ENCODE measurements around the gene SLX1A.
"Not testable (repeated sequence)": the region's sequence is repeated elsewhere in the genome, so short reads cannot be mapped to it uniquely, and the experiment has no call there.

The SLX1A gene

GRCh38 chr16:30184096-30184890 lies 9.4 kb upstream of the SLX1A start:
- DNase-seq (ENCODE audit: low spot score) = peak; percentile 8

- DNase-seq (ENCODE audit: low spot score) = no peak
Observed at GRCh38 chr16:30184891-30185682, 8.6 kb upstream of the SLX1A start.

- no peak for DNase-seq (ENCODE audit: low spot score)
Observed at GRCh38 chr16:30185683-30186421, 7.8 kb upstream of the SLX1A start.

GRCh38 chr16:30186444-30186781 lies 7.3 kb upstream of the SLX1A start:
- DNase-seq (ENCODE audit: low spot score) = no peak

- DNase-seq (ENCODE audit: low spot score) = peak; percentile 77
Observed at GRCh38 chr16:30186782-30187555, 6.7 kb upstream of the SLX1A start.

GRCh38 chr16:30187556-30187865 lies 6.2 kb upstream of the SLX1A start:
- DNase-seq (ENCODE audit: low spot score) = no peak

- no peak for DNase-seq (ENCODE audit: low spot score)
Observed at GRCh38 chr16:30187971-30188561, 5.6 kb upstream of the SLX1A start.

- DNase-seq (ENCODE audit: low spot score) = not testable (repeated sequence)
Observed at GRCh38 chr16:30191158-30191557, 2.5 kb upstream of the SLX1A start.

GRCh38 chr16:30193098-30193497 lies 577 bp upstream of the SLX1A start:
- not testable (repeated sequence) for DNase-seq (ENCODE audit: low spot score)

- DNase-seq (ENCODE audit: low spot score) = not testable (repeated sequence)
Observed at GRCh38 chr16:30194172-30194925, 674 bp downstream of the SLX1A start.

GRCh38 chr16:30197001-30197400 lies 3.3 kb downstream of the SLX1A start:
- not testable (repeated sequence) for DNase-seq (ENCODE audit: low spot score)

- not testable (repeated sequence) for DNase-seq (ENCODE audit: low spot score)
Observed at GRCh38 chr16:30199049-30199448, 5.4 kb downstream of the SLX1A start, which contains the start of gene SULT1A3. Gene SULT1A3 (plus strand): TSS chr16:30199255. CDS start chr16:30200729, 1,474 bp downstream.

GRCh38 chr16:30199608-30200343 lies 6.1 kb downstream of the SLX1A start:
- DNase-seq (ENCODE audit: low spot score) = not testable (repeated sequence)

GRCh38 chr16:30205541-30206236 lies 12.0 kb downstream of the SLX1A start:
- not testable (repeated sequence) for DNase-seq (ENCODE audit: low spot score)

GRCh38 chr16:30206252-30206651 lies 12.6 kb downstream of the SLX1A start:
- not testable (repeated sequence) for DNase-seq (ENCODE audit: low spot score)

- not testable (repeated sequence) for DNase-seq (ENCODE audit: low spot score)
Observed at GRCh38 chr16:30207063-30207704, 13.5 kb downstream of the SLX1A start.

- DNase-seq (ENCODE audit: low spot score) = not testable (repeated sequence)
Observed at GRCh38 chr16:30209032-30209431, 15.4 kb downstream of the SLX1A start.

- DNase-seq (ENCODE audit: low spot score) = not testable (repeated sequence)
Observed at GRCh38 chr16:30211414-30211813, 17.7 kb downstream of the SLX1A start.

- not testable (repeated sequence) for DNase-seq (ENCODE audit: low spot score)
Observed at GRCh38 chr16:30217082-30217481, 23.4 kb downstream of the SLX1A start.

Data from AG20443 (cell line).